ENCODE measurements around the gene NOL9. TPM values are rescaled to one million over a fixed set of nuclear protein-coding genes. Genes with fewer than 3 reads are reported as not detected.
"Not testable (repeated sequence)": the region's sequence is repeated elsewhere in the genome, so short reads cannot be mapped to it uniquely, and the experiment has no call there.

The NOL9 gene
- total RNA-seq, 6 experiments from 2014 or later: 26.4 to 36.4 (median 33.4) TPM

- peaks cover 23% of the 10 kb centered on the region for H3K4me1 Mint-ChIP-seq (ENCODE audit: low read depth)
- H3K4me3 Mint-ChIP-seq: peak overlapping the region; percentile 77; the same call in 1 of the 2 replicates
- H3K9me3 Mint-ChIP-seq: no peaks in the 10 kb centered on the region
- DNase-seq: no peak
- no peak for TF ChIP-seq CTCF (IDR thresholded peaks at IDR 0.05)
- H3K27me3 Mint-ChIP-seq (ENCODE audit: insufficient read depth): peaks cover 7% of the 10 kb centered on the region
- no peaks in the 10 kb centered on the region for H3K36me3 Mint-ChIP-seq (ENCODE audit: low read depth)
- H3K27ac Mint-ChIP-seq: no peak overlapping the region
These were observed 58.6 kb downstream of the NOL9 start for GRCh38 chr1:6495540-6496364.

- DNase-seq: no peak
- Mint-ChIP-seq H3K27me3 (ENCODE audit: insufficient read depth) (peaks cover 6% of the 10 kb centered on the region), H3K4me3 (no peak overlapping the region), H3K4me1 (ENCODE audit: low read depth) (peaks cover 23% of the 10 kb centered on the region), H3K36me3 (ENCODE audit: low read depth) (no peaks in the 10 kb centered on the region), H3K9me3 (no peaks in the 10 kb centered on the region), H3K27ac (no peak overlapping the region)
- TF ChIP-seq CTCF (IDR thresholded peaks at IDR 0.05): no peak
These were observed 59.3 kb downstream of the NOL9 start for GRCh38 chr1:6495041-6495441.

- peaks cover 23% of the 10 kb centered on the region for H3K4me1 Mint-ChIP-seq (ENCODE audit: low read depth)
These were observed 59.7 kb downstream of the NOL9 start for GRCh38 chr1:6494627-6495026.

GRCh38 chr1:6493834-6494223, 60.5 kb downstream of the NOL9 start:
- H3K27ac Mint-ChIP-seq; H3K27me3 Mint-ChIP-seq (ENCODE audit: insufficient read depth); H3K4me3 Mint-ChIP-seq; H3K9me3 Mint-ChIP-seq; DNase-seq; H3K36me3 Mint-ChIP-seq (ENCODE audit: low read depth): not testable (repeated sequence)
- H3K4me1 Mint-ChIP-seq (ENCODE audit: low read depth): peaks cover 23% of the 10 kb centered on the region

More at GRCh38 chr1:6494627-6495026, 59.7 kb downstream of the NOL9 start:
- Mint-ChIP-seq H3K27ac (no peak overlapping the region), H3K4me3 (no peak overlapping the region), H3K36me3 (ENCODE audit: low read depth) (no peaks in the 10 kb centered on the region), H3K27me3 (ENCODE audit: insufficient read depth) (peaks cover 6% of the 10 kb centered on the region), H3K9me3 (no peaks in the 10 kb centered on the region)
- DNase-seq: no peak
- TF ChIP-seq CTCF (IDR thresholded peaks at IDR 0.05): no peak

- Mint-ChIP-seq H3K27ac (peak overlapping the region; percentile 87), H3K27me3 (ENCODE audit: insufficient read depth) (peaks cover 6% of the 10 kb centered on the region), H3K4me1 (ENCODE audit: low read depth) (peaks cover 17% of the 10 kb centered on the region), H3K4me3 (peak overlapping the region; percentile 78; the same call in 1 of the 2 replicates), H3K9me3 (no peaks in the 10 kb centered on the region), H3K36me3 (ENCODE audit: low read depth) (no peaks in the 10 kb centered on the region)
- TF ChIP-seq CTCF (IDR thresholded peaks at IDR 0.05): no peak
- no peak for DNase-seq
These were observed 62.3 kb downstream of the NOL9 start for GRCh38 chr1:6491966-6492365.

GRCh38 chr1:6491480-6491962, 62.8 kb downstream of the NOL9 start, which contains the start of gene PLEKHG5:
Gene PLEKHG5 (minus strand): TSS chr1:6491667. CDS start chr1:6477571, 14,096 bp downstream.
- peak within 1 kb of the TSS; percentile 87 for H3K27ac Mint-ChIP-seq
- DNase-seq: peak; percentile 46
- peaks cover 6% of the 10 kb centered on the region for H3K27me3 Mint-ChIP-seq (ENCODE audit: insufficient read depth)
- no peaks in the 10 kb centered on the region for H3K36me3 Mint-ChIP-seq (ENCODE audit: low read depth)
- no peak for TF ChIP-seq CTCF (IDR thresholded peaks at IDR 0.05)
- H3K4me1 Mint-ChIP-seq (ENCODE audit: low read depth): peaks cover 20% of the 10 kb centered on the region
- H3K4me3 Mint-ChIP-seq: peak within 1 kb of the TSS; percentile 78
- no peaks in the 10 kb centered on the region for H3K9me3 Mint-ChIP-seq

Data from HFFc6 (cell line).